Measurements from ENCODE around the gene MEGF11.
A peak's percentile ranks its signal among the peaks of the same experiment; 100 is the strongest.

The MEGF11 gene

GRCh38 chr15:66129586-66129985 lies 124.0 kb downstream of the MEGF11 start:
- no peak for TF ChIP-seq CTCF (IDR thresholded peaks at IDR 0.05; ENCODE audit: insufficient read depth, missing control alignments)
- FAIRE-seq (no peak), DNase-seq (ENCODE audit: insufficient read length, low spot score) (no peak)

- TF ChIP-seq CTCF (IDR thresholded peaks at IDR 0.05; ENCODE audit: insufficient read depth, missing control alignments): no peak
- DNase-seq (ENCODE audit: insufficient read length, low spot score): no peak
- FAIRE-seq: no peak
Observed at GRCh38 chr15:66128116-66128680, 125.4 kb downstream of the MEGF11 start.

GRCh38 chr15:66126456-66126855 lies 127.1 kb downstream of the MEGF11 start:
- no peak for TF ChIP-seq CTCF (IDR thresholded peaks at IDR 0.05; ENCODE audit: insufficient read depth, missing control alignments)
- FAIRE-seq: no peak
- DNase-seq (ENCODE audit: insufficient read length, low spot score): no peak

- FAIRE-seq (peak; percentile 71), DNase-seq (ENCODE audit: insufficient read length, low spot score) (peak; percentile 53)
- no peak for TF ChIP-seq CTCF (IDR thresholded peaks at IDR 0.05; ENCODE audit: insufficient read depth, missing control alignments)
Observed at GRCh38 chr15:66126031-66126441, 127.5 kb downstream of the MEGF11 start.

GRCh38 chr15:66124651-66125050 lies 128.9 kb downstream of the MEGF11 start:
- TF ChIP-seq CTCF (IDR thresholded peaks at IDR 0.05; ENCODE audit: insufficient read depth, missing control alignments): no peak
- FAIRE-seq (no peak), DNase-seq (ENCODE audit: insufficient read length, low spot score) (no peak)

- no peak for DNase-seq (ENCODE audit: insufficient read length, low spot score)
- FAIRE-seq: no peak
- TF ChIP-seq CTCF (IDR thresholded peaks at IDR 0.05; ENCODE audit: insufficient read depth, missing control alignments): no peak
Observed at GRCh38 chr15:66123799-66124198, 129.8 kb downstream of the MEGF11 start.

- DNase-seq (ENCODE audit: insufficient read length, low spot score) (no peak), FAIRE-seq (no peak)
- TF ChIP-seq CTCF (IDR thresholded peaks at IDR 0.05; ENCODE audit: insufficient read depth, missing control alignments): no peak
Observed at GRCh38 chr15:66120422-66120821, 133.1 kb downstream of the MEGF11 start.

All from D721Med (cell line).